A204.1 (cell line): ENCODE results near the gene PEX14.

Source experiments
- FAIRE-seq: peaks from 2 replicates; lab custom pipeline; 2012; peaks lifted over from hg19 to GRCh38; lab: Jason Lieb, UNC

PEX14 gene

GRCh38 chr1:10650556-10651388 lies 176.0 kb downstream of the PEX14 start:
- no peak for FAIRE-seq

GRCh38 chr1:10651389-10651766 lies 176.6 kb downstream of the PEX14 start:
- FAIRE-seq: no peak

GRCh38 chr1:10651793-10652192 lies 177.0 kb downstream of the PEX14 start:
- FAIRE-seq: no peak

GRCh38 chr1:10652626-10653025 lies 177.9 kb downstream of the PEX14 start:
- FAIRE-seq: no peak

GRCh38 chr1:10653370-10654125 lies 178.8 kb downstream of the PEX14 start:
- FAIRE-seq: no peak

- FAIRE-seq: no peak
These were observed 180.3 kb downstream of the PEX14 start for GRCh38 chr1:10655002-10655401.

GRCh38 chr1:10656431-10656830 lies 181.7 kb downstream of the PEX14 start:
- FAIRE-seq: no peak

- FAIRE-seq: no peak
These were observed 182.5 kb downstream of the PEX14 start for GRCh38 chr1:10657088-10657847.

GRCh38 chr1:10658396-10659066 lies 183.8 kb downstream of the PEX14 start:
- FAIRE-seq: no peak

- FAIRE-seq: no peak
These were observed 184.5 kb downstream of the PEX14 start for GRCh38 chr1:10659218-10659617.

- no peak for FAIRE-seq
These were observed 185.1 kb downstream of the PEX14 start for GRCh38 chr1:10659646-10660540.

GRCh38 chr1:10661453-10661852 lies 186.7 kb downstream of the PEX14 start:
- no peak for FAIRE-seq

GRCh38 chr1:10662090-10662688 lies 187.4 kb downstream of the PEX14 start:
- FAIRE-seq: no peak

GRCh38 chr1:10662824-10663677 lies 188.3 kb downstream of the PEX14 start:
- no peak for FAIRE-seq

- FAIRE-seq: no peak
These were observed 188.9 kb downstream of the PEX14 start for GRCh38 chr1:10663678-10664035.

GRCh38 chr1:10664251-10664650 lies 189.5 kb downstream of the PEX14 start:
- FAIRE-seq: no peak

GRCh38 chr1:10665226-10665625 lies 190.5 kb downstream of the PEX14 start:
- no peak for FAIRE-seq

GRCh38 chr1:10665930-10666850 lies 191.4 kb downstream of the PEX14 start:
- FAIRE-seq: no peak
